NCI-H2107 treated with DMSO at 0.1 percent for 48 hours (cell line): ENCODE data around the gene TDP1.
"Not testable (repeated sequence)": the region's sequence is repeated elsewhere in the genome, so short reads cannot be mapped to it uniquely, and the experiment has no call there.

ENCODE experiments used
- DNase-seq: peaks from one replicate; lab custom pipeline; 2025; ENCODE audit not compliant: unreplicated experiment; lab: John Stamatoyannopoulos, UW

The TDP1 gene

DNA sequence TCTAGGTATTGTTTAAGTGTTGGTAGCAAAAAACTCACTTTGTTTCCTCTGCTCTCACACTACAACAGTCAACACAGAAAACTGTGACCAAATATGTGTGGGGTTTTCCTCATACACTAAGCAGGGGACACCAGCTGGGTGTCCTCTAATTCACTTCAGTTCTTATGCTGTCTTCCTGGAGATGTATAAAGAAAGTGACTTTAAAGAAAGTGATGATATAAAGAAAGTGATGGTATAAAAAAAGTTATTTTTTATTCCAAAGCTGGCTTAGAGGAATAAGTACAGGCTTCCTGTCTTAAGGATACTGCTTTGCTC, 31.4 kb downstream of the TDP1 start:
- DNase-seq, result no peak

DNA sequence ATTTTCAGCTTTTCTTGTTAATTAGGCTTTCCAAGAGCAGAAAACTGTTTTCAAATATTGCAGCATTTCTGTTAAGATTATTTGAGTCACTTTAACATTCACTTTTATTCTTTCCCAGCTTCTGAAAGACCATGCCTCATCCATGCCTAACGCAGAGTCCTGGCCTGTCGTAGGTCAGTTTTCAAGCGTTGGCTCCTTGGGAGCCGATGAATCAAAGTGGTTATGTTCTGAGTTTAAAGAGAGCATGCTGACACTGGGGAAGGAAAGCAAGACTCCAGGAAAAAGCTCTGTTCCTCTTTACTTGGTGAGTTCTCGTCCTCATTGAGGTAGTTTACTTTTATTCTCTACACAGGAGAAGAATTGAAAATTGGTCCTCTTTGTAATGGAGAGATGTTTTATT, 33.1 kb downstream of the TDP1 start:
- DNase-seq, result no peak

DNA sequence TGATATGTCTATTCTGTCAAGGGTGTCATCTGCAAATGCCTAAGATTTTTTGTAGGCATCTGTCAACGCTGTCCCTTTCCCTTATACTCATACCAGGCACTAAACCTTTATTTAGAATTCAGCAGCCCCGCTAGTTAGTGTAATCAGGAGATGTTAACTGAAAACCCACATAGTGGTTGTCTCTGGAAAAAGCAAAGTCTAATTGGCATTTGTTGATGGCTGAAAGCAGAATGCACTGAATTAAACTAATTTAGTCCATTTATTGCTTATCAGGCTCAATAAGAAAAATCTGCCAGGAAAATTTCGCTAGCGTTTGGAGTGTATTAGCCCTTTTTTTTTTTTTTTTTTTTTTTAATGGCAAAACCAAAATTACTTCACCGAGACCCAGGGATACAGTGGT, 34.5 kb downstream of the TDP1 start:
- DNase-seq, result no peak

DNA sequence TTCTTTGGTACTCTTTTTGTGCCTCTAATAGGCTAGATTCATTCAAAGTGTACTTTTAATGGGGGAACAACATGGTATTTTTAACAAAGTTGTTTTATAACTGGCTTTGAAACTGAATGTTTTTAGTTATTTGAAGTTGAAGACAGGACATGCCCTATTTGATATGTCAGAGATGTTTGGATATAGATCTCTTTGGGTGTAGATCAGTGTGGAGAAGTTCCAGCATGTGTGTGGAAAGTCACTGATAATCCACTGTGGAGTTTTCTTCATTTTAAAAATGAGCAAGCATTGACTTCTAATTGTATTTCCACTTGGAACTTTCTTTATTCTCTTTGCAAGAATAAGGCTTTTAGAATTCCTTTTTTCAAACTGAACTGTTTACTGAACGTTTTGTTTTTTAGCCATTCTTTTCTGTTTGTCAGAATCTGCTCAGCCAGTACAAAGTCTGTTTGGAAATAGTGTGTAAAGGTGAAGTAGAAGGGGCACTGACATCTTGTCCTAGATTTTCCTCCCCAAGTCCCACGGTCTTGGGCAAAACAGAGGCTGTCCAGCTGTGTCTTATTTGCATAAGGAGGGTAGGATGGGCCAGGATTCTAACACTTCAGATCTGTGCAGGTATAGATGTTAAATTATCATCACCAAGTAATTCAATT, 35.0 kb downstream of the TDP1 start:
- DNase-seq, result no peak

DNA sequence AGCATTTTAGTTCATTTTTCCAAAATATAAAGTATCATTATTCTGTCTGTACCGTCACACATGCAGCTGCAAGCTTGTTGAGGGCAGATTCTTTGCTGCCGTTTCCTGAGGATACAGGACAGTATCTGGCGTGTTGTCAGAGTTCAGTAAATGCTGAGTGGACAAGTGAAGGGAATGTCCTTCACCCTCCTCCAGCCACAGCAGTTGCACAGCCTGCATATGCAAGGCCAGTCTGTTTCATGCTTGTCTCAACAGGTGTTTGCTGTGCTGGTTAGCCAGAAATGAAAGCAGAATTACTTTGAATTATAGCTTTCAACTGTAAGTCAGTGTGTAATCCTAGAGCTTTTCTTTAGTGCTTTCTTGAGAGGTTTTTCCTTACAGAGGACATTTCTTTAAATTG, 36.5 kb downstream of the TDP1 start:
- no peak for DNase-seq

DNA sequence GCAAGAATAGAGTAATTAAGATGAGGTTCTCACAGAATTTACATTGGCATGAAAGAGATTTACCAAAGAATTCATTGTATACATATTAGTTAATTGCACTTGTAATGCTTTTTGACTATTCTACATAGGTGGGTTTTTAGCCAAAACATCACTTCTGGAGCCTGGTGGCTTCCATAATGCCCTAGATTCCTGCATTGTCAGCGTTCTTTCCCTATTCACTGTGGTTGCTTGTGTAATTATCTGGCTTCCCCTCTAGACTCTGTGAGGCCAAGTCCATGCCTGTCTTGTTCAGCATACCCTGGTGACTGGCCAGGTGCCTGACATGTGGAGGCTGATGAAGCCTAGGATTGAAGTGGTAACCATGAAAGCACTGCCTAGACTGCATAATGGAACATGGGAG, 41.2 kb downstream of the TDP1 start:
- no peak for DNase-seq

DNA sequence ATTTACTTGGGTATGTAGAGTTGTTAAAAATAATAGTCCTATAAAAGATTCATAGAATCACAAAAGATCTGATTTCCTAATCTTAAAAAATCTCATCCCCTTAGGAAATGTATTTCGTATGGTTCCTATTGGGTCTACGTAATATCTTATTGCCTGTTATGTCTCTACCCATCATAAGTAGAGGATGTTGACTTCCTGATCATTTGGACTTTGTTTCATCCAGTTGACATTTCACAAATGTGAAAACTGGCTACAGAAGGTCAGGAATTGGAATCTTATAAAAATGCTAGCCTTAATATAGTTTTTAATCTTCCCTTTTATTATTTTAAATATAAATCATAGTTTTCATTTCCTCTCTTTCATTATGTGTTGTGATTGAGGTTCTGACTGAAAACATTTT, 45.2 kb downstream of the TDP1 start:
- DNase-seq, result no peak

DNA sequence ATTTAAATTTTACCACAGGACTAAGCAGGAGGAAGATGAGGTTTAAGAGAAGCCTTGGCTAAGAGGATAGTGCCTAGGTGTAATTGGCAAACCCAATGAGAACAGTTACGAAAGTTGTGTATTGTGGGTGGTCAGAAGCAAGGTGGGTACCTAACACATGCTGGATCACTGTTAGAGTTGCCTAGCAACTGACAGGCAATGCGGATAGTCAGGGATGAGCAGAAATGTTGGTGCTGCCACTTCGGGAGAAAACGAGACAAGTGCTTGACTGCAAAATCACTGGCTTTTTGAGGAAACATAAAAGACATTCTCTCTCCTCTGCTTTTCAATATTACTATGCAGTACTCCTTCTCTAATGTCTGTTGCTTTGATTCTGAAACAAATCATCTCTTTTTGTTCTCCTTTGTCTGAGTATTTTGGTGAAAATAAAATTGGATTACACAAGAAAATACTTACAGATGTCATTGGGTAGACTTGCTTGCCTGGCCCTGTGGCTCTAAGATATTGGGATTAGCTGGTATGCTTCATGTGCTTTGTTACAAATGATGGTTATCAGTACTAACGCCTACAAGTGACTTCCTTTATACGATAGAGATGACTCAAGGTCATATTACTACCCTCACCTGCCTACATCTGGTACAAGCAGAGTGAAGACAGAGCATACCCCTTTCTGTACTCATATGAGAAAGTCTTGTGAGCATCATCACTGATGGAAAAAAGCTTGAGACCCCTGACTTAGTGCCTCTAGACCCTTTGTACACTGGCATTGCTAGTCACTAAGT, 48.0 kb downstream of the TDP1 start:
- no peak for DNase-seq

DNA sequence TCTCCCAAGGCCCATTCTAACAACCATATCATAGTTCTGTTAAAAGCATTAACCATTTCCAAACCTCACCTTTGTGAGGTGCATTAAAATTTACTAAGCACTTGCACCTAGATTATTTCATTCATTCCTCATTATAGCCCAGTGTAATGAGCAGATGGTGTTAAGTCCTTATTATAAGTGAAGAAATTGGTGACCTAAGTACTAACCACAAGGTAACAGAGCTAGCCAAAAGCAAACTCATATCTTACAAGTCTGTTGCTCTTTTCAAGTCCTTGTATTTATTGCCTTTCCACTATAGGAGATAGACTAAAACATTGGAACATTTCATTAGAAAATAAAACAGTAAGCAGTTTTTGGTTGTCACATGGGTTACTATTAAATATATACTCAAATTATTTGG, 49.7 kb downstream of the TDP1 start:
- no peak for DNase-seq

DNA sequence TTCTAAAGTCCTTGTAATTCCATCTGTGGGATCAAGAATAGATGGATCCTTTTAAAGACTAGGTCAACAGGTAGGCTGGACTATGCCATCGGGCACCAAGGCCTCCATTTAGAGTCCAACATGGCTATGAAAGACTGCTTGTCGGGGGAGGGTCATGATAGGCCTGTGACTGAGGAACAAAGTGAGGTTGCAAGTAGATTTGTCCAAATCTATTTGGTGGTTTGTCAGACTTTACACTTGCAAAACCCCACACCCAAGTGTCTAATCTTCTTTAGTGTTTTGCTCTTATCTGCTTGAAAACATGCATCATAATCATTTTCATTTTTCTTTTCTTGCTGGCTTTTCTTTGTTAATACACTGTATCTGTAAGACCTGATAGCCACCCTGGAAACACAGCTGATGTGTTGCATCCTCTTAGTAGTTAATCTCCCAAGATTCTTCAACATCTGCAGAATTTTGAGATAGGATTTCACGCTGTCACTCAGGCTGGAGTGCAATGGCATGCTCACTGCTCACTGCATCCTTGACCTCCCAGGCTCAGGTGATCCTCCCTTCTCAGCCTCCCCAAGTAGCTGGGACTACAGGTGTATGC, 50.3 kb downstream of the TDP1 start:
- no peak for DNase-seq

DNA sequence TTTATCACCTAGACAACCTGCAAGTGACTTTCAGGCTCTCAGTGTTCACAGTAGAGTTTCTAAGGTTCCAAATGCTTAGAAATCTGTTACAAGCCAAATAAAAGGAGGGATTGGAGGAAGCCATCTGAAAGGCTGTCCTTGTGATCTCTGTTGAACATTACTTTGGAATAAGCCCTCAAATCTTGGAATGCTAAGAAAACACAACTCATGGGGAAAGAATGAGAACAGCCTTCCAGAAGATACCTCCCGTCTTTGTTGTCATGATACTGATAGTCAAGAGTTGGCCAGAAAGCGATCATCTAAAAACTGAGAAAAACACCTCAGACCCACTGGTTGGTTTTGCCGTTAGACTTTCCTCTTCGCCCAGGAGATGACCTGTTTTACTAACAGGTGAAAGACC, 61.6 kb downstream of the TDP1 start:
- no peak for DNase-seq

DNA sequence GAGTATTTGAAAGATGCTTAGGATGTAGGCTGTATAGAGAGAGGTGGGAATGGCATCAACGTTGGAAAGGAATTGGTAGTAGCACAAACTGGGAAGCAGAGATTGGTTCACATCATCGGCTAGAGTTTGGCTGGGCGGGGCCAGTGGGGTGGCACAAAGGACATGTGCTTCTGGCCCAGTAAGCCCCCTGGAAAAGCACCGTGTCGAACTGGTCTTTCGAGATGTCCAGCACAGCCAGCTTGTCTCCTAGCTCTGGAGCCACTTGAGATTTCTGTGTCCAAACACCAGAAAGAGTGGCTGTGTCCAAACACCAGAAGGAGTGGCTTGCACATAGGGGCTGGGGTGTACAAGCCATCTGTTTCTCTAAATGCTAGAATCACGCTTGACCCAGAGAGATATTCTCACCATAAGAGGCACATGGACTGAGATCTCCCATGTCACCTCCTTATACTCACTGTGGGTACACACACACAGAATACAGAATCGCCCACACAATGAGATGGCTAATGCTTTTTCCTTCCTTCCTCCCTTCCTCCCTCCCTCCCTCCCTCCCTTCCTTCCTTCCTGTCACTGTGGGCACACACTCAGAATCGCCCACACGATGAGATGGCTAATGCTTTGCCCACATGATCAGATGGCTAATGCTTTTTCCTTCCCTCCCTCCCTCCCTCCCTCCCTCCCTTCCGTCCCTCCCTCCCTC, 64.2 kb downstream of the TDP1 start:
- DNase-seq, result no peak

DNA sequence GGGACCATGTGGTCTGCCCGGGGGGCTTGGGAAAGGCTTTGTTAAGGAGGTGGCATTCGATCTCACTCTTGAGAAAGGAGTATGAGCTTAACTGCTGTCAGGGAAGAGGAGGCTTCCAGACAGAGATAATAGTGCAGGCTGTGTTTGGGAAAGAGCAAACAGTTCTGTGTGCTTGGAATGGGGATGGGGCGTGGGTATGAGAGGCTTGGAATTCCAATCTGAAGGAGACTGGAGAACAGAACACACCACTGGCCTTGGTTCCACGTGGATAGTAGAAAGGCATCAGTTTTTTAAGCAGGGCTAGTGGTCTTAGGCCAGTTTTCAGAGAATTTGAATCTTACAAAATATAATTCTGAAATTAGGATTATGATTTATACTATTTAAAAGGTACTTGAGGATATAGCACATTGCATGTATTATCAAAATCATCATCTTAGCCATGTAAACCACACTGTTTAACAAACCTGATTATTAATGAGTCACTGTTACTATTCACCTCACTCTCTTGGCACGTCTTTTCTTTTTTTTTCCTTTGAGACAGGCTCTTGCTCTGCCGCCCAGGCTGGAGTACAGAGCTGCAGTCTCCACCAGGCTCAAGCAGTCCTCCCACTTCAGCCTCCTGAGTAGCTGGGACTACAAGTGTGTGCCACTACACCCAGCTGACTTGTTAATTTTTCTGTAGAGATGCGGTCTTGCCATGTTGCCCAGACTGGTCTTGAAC, 67.6 kb downstream of the TDP1 start:
- DNase-seq, result no peak

DNA sequence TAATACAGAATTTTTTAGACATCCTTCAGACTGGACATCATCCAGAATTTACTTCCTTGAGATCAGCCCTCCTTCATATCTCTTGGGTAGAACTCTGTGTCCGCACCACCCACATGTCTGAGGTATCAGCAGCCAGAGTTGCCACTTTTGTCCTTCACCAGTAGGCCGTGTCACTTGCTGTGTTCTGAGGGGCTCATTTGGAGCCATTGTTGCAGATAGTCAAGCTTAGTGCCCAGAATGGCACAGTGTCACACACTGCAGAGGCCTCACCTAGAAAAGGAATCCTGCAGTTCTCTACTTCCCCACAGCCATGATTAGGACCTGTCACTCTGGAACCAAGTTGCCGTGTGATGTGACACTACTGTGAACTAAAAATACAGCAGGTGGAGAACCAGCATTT, 69.2 kb downstream of the TDP1 start:
- DNase-seq, result no peak

DNA sequence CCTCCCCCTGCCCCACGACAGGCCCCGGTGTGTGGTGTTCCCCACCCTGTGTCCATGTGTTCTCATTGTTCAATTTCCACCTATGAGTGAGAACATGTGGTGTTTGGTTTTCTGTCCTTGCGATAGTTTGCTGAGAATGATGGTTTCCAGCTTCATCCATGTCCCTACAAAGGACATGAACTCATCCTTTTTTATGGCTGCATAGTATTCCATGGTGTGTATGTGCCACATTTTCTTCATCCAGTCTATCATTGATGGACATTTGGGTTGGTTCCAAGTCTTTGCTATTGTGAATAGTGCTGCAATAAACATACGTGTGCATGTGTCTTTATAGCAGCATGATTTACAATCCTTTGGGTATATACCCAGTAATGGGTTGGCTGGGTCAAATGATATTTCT, 70.9 kb downstream of the TDP1 start:
- not testable (repeated sequence) for DNase-seq

DNA sequence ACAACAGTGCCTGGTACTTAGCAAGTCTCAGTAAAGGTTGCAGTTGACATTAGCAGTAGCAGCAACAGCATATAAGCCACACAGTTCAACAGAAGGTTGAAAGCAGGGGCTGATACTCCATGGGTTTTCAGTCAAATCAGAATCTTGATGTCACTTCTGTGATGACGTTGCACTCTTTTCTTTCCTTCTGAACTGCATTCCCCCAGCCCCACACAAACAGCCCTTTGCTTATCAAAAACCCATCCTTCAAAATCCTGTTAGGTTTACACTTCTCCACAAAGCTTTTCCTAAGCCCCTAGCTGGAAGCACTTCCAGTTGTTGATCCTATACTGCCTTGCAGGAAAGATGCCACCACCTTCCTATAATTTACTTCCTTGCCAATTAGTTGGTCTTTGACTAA, 72.1 kb downstream of the TDP1 start:
- no peak for DNase-seq

DNA sequence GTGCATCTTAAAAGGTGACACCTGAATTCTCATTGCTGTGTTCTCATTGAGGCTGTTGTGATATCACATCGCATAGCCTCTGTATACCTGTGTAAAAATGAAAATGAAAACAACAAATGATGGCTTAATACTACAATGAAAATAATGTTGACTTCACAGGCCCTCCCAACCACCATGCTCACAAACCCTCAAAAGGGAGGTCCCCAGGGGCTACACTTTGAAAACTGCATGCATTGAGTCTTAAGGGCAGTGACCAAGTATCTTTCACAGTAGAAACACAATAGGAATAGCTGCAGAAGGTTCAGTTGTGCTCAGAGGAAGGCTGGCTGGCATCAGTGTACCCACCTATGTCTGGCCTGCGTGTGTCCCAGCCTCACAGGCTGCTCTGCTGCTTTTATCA, 78.4 kb downstream of the TDP1 start:
- DNase-seq, result no peak

DNA sequence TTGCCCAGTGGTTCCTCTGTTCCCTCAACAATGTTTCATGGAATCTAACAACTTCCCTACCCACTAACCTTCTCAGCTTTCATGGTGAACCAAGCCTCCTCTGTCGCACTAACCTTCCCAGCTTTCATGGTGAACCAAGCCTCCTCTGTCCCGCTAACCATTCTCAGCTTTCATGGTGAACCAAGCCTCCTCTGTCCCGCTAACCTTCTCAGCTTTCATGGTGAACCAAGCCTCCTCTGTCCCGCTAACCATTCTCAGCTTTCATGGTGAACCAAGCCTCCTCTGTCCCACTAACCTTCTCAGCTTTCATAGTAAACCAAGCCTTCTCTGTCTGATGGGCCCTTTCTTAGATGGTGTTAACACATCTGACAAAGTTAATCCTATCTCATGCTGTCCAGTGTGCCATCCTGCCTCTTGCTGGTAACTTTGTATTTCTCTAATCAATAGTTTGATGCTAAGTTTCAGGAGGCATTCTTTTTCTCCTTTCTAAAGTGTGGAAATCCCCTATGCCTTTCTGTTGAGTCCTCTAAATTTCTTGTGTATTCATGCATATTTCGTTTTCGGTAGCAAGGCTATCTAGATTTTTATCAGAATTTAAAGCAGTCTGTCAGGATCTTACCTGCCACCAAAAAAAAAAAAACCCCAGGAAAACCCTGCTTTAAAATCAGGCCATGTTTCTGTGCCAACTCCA, 79.3 kb downstream of the TDP1 start:
- DNase-seq, result no peak

DNA sequence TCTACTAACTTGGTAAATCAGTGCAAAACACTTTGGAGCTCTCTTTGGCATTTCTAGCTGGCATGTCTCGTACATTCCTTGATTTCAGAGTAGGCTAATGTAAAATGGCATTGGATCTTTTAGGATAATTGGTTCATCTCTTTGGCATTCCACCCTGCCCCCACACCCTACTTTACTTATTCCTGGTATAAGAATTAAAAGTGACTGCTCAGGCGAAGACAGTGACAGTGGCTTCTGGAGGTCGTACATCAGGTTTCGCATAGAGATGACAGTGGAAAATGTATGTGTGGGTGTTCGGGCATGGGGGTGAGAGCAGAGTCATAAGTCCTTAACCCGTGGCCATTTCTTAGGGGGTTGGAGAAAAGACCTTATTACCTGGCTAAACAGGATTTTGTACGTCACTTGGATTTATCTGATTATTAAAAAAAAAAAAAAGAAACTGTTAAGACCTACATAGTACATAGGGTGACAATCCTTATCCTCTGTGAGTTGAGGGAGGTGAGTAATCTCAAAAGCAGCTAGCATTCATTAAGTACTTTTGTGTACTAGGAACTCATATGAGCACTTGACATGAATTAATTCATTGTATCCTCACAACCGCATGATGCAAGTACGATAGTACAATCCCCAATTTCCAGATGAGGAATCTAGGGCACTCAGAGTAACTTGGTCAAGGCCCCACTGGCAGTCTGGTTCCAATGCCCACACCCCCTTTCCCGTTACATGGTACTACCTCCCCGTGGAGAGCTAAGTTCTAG, 83.7 kb downstream of the TDP1 start:
- no peak for DNase-seq

DNA sequence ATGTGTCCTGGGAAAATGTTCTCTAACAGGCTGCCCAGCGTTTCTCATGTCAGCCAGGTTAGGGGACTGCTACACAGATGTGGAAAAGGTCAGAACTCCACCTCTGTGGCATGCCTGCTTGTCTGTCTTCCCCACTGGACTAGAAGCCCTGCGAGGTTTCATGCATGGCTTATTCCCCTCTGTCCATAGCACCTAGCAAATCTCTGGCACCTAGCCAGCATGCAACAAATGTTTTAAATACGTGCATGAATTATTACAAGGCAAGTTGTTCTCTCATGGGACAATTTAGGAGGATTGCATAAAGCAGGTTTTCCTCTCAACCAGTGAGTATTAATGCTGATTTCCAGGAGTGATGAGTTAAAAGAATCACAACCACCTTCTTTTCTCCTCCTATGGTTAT, 84.7 kb downstream of the TDP1 start:
- no peak for DNase-seq
